ENCODE measurements around the gene IRAG1. TPM values are rescaled to one million over a fixed set of nuclear protein-coding genes. Genes with fewer than 3 reads are reported as not detected.

Gene IRAG1
- total and polyA plus RNA-seq, 2 donors (not counting 3 experiments of a cell fraction or from before 2014, with no cell fraction given) = 0.22 to 0.38 TPM

DNA sequence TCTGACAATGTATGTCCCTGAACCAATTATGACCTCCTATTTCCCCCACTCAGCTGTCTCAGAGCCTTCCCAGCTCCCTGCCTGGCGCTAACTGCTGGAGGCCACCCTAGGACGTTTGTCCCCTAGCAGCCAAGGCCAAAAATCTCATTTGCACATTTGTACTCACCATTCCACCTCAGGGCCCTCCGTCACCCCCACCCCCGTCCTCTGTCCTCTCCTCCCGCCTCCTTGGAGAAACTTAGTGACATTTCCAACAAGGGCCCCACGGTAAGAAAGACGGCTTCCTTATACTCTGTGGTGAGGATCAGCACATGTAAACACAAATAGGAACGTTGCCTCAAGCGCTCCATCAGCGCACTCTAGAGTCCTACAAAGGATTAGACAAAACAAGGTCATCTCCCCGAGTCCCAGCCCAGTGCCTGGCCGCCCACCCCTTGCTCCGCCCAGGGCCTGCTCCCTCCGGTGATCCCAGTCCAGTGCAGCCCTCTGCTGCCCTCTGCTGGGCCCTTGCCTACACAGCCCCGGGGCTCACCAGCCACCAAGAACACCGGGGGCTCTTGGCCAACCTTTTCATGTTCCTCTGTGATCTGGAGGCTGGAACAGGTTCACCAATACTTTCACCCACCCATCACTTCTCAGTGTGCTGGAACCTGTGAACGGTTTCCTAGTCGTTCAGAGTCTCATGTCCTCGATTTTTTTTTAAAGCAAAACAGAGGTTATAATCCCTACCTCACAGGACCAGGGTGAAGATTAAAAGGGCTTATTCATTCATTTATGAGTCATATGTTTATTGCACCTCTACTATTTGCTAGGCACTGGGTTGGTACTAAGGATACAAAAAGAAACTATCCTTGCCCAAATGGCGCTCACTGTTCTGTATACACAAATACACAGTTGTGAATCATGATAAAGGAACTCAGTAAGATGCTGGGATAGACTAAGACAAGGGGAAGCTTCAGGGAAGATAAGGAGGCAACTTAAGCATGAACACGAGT lies 42.2 kb upstream of the IRAG1 start:
- Histone ChIP-seq H4K20me1 (replicated peaks; ENCODE audit: control insufficient read depth, extremely low read depth, insufficient read depth, low read length) (no peaks in the 10 kb centered on the region), H3K4me1 (ENCODE audit: control insufficient read depth, extremely low read depth, insufficient read depth, low read length) (peaks cover 10% of the 10 kb centered on the region), H3K9me3 (replicated peaks; ENCODE audit: control insufficient read depth, insufficient read depth, low read length) (no peaks in the 10 kb centered on the region), H3K9ac (replicated peaks; ENCODE audit: extremely low read depth, insufficient read depth, low read length) (no peak overlapping the region), H3K36me3 (ENCODE audit: control insufficient read depth in 2 of 2, extremely low read depth in 1 of 2, insufficient read depth in 2 of 2, low read length in 2 of 2) (no peaks in the 10 kb centered on the region), H3K9me1 (replicated peaks; ENCODE audit: control insufficient read depth, extremely low read depth, insufficient read depth, low read length) (no peaks in the 10 kb centered on the region), H2AFZ (ENCODE audit: low read depth, low read length) (peak overlapping the region; percentile 83), H3K27ac (ENCODE audit: insufficient read depth, low read depth, low read length) (peak overlapping the region; percentile 41), H3K4me2 (ENCODE audit: insufficient read depth, low read length) (peak overlapping the region; percentile 51), H3K4me3 (replicated peaks in 1 of 3; ENCODE audit: insufficient read depth in 1 of 3, low read depth in 1 of 3, low read length in 3 of 3) (no peak overlapping the region), H3K27me3 (ENCODE audit: control insufficient read depth in 2 of 2, insufficient read depth in 2 of 2, low read length in 2 of 2) (no peaks in the 10 kb centered on the region), H3K79me2 (ENCODE audit: control insufficient read depth, insufficient read depth, low read length) (no peaks in the 10 kb centered on the region)
- FAIRE-seq (peak; percentile 93), DNase-seq (ENCODE audit: low read depth, low spot score) (peak; percentile 92)
- POLR2A ChIA-PET = interaction anchor here (0.6 kb wide), 1 partner anchor 414 kb away, joined by 4 read pairs; no protein-coding TSS in a partner anchor
- intact Hi-C loops (cut with micrococcal nuclease) (loop anchor here (1.0 to 5.0 kb wide), 14 partner anchors 76 to 977 kb away; no protein-coding TSS in a partner anchor), dilution Hi-C loops (cut with MboI; ENCODE audit: extremely low pct_ligation_motif_present, low sequenced_read_pairs) (no loop called here)
- TF ChIP-seq, protein P1, sequence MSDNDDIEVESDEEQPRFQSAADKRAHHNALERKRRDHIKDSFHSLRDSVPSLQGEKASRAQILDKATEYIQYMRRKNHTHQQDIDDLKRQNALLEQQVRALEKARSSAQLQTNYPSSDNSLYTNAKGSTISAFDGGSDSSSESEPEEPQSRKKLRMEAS (IDR thresholded peaks at IDR 0.05; ENCODE audit: insufficient read depth, insufficient read length) = no peak
- TF ChIP-seq GATA2 (IDR thresholded peaks at IDR 0.05; ENCODE audit: insufficient read depth, insufficient read length, low read depth, low read length) (no peak), EZH2 (IDR thresholded peaks at IDR 0.05; ENCODE audit: borderline replicate concordance, low read depth, low read length, severe bottlenecking) (no peak), JUN (IDR thresholded peaks at IDR 0.05; ENCODE audit: borderline replicate concordance, insufficient read depth, insufficient read length, low read depth) (peak; percentile 33), MYC (IDR thresholded peaks at IDR 0.05; ENCODE audit: low read depth, low read length) (no peak), POLR2A (IDR thresholded peaks at IDR 0.05; ENCODE audit: low read depth, low read length) (no peak), POLR2AphosphoS5 (IDR thresholded peaks at IDR 0.05; ENCODE audit: insufficient read depth, low read depth, low read length) (peak; percentile 54), FOS (IDR thresholded peaks at IDR 0.05; ENCODE audit: borderline replicate concordance, insufficient read depth, low read length) (peak; percentile 33)
- TF ChIP-seq, protein P2, sequence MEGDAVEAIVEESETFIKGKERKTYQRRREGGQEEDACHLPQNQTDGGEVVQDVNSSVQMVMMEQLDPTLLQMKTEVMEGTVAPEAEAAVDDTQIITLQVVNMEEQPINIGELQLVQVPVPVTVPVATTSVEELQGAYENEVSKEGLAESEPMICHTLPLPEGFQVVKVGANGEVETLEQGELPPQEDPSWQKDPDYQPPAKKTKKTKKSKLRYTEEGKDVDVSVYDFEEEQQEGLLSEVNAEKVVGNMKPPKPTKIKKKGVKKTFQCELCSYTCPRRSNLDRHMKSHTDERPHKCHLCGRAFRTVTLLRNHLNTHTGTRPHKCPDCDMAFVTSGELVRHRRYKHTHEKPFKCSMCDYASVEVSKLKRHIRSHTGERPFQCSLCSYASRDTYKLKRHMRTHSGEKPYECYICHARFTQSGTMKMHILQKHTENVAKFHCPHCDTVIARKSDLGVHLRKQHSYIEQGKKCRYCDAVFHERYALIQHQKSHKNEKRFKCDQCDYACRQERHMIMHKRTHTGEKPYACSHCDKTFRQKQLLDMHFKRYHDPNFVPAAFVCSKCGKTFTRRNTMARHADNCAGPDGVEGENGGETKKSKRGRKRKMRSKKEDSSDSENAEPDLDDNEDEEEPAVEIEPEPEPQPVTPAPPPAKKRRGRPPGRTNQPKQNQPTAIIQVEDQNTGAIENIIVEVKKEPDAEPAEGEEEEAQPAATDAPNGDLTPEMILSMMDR (IDR thresholded peaks at IDR 0.05; ENCODE audit: extremely low read depth in 1 of 2, insufficient read depth in 1 of 2, low read depth in 1 of 2, low read length in 2 of 2) = peak; percentile 98
- CTCF ChIA-PET = interaction anchor here (0.6 to 3.2 kb wide), 24 partner anchors 23 to 976 kb away, joined by 3 to 39 read pairs (median 6); partner anchors contain the start of gene RNF141
- no TSS peak for BruUV-seq (replicated peaks)

Measured in endothelial cell of umbilical vein (primary cell).